GM12873 (cell line): ENCODE measurements around the gene HOXD1.

Experiments used
- CTCF ChIP-seq: IDR thresholded peaks from 2 replicates; pipeline ENCODE4 v1.5.1; 2012; ENCODE audit warnings: low read depth, mild to moderate bottlenecking, moderate library complexity, low read length, control low read depth; ENCODE audit not compliant: insufficient read depth; ENCODE audit errors: missing control alignments

HOXD1 gene

GRCh38 chr2:176160986-176161824 lies 27.3 kb upstream of the HOXD1 start:
- TF ChIP-seq CTCF: no peak

GRCh38 chr2:176161825-176162626 lies 26.4 kb upstream of the HOXD1 start:
- TF ChIP-seq CTCF: no peak

GRCh38 chr2:176162911-176163671 lies 25.4 kb upstream of the HOXD1 start:
- TF ChIP-seq CTCF: no peak

- TF ChIP-seq CTCF: no peak
Measured at GRCh38 chr2:176163672-176164056, 24.8 kb upstream of the HOXD1 start.

- no peak for TF ChIP-seq CTCF
Measured at GRCh38 chr2:176164201-176164600, 24.3 kb upstream of the HOXD1 start.

- no peak for TF ChIP-seq CTCF
Measured at GRCh38 chr2:176164611-176165369, 23.7 kb upstream of the HOXD1 start.
